Fibroblast of pulmonary artery (primary cell): ENCODE data around the gene PODXL2.

Source experiments
- DNase-seq: peaks from one replicate; pipeline ENCODE4 v3.0.0-alpha.2; 2010; ENCODE audit warnings: low read depth
- H3K4me3 ChIP-seq: replicated peaks from 2 replicates; pipeline ENCODE4 v1.5.1; 2011; ENCODE audit warnings: low read depth, mild to moderate bottlenecking, control low read depth, low read length, moderate library complexity
- TF ChIP-seq, protein P1 (sequence below): IDR thresholded peaks from 2 replicates; pipeline ENCODE4 v1.5.1; 2011; ENCODE audit warnings: mild to moderate bottlenecking, control low read depth, low read length, inconsistent platforms; ENCODE audit errors: missing control alignments

The PODXL2 gene, protein sequence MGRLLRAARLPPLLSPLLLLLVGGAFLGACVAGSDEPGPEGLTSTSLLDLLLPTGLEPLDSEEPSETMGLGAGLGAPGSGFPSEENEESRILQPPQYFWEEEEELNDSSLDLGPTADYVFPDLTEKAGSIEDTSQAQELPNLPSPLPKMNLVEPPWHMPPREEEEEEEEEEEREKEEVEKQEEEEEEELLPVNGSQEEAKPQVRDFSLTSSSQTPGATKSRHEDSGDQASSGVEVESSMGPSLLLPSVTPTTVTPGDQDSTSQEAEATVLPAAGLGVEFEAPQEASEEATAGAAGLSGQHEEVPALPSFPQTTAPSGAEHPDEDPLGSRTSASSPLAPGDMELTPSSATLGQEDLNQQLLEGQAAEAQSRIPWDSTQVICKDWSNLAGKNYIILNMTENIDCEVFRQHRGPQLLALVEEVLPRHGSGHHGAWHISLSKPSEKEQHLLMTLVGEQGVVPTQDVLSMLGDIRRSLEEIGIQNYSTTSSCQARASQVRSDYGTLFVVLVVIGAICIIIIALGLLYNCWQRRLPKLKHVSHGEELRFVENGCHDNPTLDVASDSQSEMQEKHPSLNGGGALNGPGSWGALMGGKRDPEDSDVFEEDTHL

GRCh38 chr3:127628788-127629466, at the start of gene PODXL2:
Gene PODXL2 (plus strand): TSS chr3:127629185. CDS start chr3:127629220, 35 bp downstream.
- TF ChIP-seq, protein P1, sequence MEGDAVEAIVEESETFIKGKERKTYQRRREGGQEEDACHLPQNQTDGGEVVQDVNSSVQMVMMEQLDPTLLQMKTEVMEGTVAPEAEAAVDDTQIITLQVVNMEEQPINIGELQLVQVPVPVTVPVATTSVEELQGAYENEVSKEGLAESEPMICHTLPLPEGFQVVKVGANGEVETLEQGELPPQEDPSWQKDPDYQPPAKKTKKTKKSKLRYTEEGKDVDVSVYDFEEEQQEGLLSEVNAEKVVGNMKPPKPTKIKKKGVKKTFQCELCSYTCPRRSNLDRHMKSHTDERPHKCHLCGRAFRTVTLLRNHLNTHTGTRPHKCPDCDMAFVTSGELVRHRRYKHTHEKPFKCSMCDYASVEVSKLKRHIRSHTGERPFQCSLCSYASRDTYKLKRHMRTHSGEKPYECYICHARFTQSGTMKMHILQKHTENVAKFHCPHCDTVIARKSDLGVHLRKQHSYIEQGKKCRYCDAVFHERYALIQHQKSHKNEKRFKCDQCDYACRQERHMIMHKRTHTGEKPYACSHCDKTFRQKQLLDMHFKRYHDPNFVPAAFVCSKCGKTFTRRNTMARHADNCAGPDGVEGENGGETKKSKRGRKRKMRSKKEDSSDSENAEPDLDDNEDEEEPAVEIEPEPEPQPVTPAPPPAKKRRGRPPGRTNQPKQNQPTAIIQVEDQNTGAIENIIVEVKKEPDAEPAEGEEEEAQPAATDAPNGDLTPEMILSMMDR: no peak
- peak within 1 kb of the TSS; percentile 36 for H3K4me3 ChIP-seq
- DNase-seq: peak; percentile 58

DNA sequence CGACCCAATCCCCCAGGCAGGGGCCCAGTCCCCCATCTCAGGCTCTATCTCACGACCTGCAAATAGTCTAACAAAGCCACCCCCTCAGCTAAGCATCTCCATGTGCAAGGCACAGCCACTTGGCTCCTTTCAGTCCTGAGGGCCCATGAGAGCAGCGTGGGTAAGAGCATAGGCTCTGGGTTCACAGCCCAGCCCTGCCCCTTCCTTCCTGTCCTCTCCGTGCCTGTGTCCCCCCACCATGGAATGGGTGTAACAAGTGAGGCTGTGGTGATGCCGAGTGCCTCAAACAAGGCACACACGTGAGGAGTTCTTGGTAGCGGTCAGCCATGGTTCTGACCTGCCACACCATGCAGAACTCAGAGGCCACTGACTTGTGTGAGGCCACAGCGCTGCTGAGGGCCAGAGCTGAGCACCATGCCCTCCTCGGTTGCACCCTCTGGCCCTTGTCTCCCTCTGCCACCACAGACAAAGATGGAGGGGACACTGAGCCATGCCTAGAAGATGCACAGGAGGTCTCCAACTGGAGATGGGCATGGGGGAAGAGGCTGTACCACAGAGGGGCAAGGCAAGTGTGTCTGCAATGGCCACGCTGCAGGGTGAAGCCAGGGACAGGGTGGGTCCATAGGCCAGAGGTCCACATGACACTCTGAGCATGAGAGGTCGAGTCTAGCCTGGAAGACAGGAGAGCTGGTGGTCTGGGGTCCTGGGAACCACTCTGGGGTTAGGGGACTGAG, 48.5 kb upstream of the PODXL2 start:
- no peak for DNase-seq

GRCh38 chr3:127584734-127585133, 44.3 kb upstream of the PODXL2 start:
- DNase-seq: no peak
- no peak overlapping the region for H3K4me3 ChIP-seq
- TF ChIP-seq, protein P1: no peak

More for the DNA sequence above, 48.5 kb upstream of the PODXL2 start:
- H3K4me3 ChIP-seq: no peak overlapping the region
- TF ChIP-seq, protein P1: no peak

DNA sequence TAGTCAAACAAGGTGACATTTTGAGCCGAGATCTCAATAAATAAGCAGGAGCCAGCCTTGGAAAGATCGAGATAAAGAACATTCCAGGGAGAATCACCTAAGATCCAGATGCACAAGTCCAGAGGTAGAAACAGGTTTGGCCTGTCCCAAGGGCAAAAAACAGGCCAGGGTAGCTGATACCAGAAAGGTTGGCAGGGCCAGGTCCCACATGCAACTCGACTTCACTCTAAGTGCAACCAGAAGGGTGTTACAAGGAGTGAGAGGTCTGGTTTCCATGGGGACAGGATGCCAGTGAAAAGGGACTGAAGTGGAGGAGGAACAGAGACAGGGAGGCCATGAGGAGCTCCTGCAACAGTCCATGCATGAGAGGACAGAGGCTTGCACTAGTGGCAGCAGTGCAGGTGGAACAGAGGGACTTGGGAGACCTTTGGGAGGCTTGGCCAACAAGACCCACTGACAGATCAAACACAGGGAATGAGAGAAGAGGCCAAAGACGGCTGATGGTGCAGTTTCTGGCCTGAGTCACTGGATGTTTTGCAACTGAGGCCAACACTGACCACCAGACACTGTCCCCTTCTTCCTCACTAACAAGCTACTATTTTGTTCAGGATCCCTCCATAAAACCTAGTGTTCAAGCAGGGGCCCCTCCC, 43.7 kb upstream of the PODXL2 start:
- DNase-seq: peak; percentile 17

DNA sequence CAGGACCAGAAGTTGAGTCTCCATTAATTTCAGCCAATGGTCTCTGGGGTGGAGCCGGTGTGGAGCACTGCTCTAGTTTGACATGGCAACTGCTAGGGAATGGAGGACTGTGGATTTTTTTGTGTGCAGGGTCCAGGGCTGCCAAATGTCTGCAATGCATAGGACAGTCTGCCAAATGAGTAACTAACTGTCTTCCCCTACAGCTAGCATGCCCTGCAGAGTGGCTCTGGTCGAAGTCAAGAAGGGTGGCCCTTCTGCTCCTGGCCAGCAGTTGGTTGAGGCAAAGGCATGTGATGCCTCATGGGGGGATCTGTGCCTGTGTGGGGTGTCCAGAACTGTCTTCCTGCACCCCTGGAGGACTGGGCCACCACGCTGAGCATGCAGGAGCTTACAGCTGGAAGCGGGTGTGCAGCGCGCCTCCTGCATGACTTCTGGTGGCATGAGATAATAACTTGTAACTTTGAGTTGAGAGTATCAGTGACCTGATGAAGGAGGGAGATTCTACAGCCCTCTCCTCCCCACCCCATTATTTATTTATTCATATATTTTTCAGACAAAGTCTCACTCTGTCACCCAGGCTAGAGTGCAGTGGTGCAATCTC, 43.1 kb upstream of the PODXL2 start:
- TF ChIP-seq, protein P1: no peak
- no peak overlapping the region for H3K4me3 ChIP-seq
- no peak for DNase-seq

More for the DNA sequence above, 43.7 kb upstream of the PODXL2 start:
- H3K4me3 ChIP-seq: no peak overlapping the region
- TF ChIP-seq, protein P1: no peak

GRCh38 chr3:127587876-127588275, 41.1 kb upstream of the PODXL2 start:
- TF ChIP-seq, protein P1: no peak
- no peak overlapping the region for H3K4me3 ChIP-seq

More at GRCh38 chr3:127587876-127588275, 41.1 kb upstream of the PODXL2 start:
- no peak for DNase-seq
